ENCODE measurements around the gene ATRN.

DNA sequence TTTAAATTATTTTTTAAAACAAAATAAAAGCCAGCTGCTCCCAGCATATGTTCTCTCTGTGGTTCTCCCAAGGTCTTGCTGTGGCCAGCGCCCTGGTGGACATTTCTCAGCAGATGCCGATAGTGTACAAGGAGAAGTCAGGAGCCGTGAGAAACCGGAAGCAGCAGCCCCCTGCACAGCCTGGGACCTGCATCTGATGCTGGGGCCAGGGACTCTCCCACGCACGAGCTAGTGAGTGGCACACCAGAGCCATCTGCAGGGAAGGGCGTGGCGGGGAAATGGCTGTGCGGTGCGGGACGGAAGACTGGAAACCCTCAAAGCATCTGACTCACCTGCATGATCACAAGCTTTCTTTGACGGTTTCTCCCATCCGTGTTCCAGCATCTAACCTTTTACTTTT is 175.8 kb downstream of the ATRN start:
- no peak for TF ChIP-seq ZFX (IDR thresholded peaks at IDR 0.05)
- TF ChIP-seq, protein P1, sequence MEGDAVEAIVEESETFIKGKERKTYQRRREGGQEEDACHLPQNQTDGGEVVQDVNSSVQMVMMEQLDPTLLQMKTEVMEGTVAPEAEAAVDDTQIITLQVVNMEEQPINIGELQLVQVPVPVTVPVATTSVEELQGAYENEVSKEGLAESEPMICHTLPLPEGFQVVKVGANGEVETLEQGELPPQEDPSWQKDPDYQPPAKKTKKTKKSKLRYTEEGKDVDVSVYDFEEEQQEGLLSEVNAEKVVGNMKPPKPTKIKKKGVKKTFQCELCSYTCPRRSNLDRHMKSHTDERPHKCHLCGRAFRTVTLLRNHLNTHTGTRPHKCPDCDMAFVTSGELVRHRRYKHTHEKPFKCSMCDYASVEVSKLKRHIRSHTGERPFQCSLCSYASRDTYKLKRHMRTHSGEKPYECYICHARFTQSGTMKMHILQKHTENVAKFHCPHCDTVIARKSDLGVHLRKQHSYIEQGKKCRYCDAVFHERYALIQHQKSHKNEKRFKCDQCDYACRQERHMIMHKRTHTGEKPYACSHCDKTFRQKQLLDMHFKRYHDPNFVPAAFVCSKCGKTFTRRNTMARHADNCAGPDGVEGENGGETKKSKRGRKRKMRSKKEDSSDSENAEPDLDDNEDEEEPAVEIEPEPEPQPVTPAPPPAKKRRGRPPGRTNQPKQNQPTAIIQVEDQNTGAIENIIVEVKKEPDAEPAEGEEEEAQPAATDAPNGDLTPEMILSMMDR (conservative IDR thresholded peaks at IDR 0.05): no peak

Measured in C4-2B (cell line).